Heart right ventricle (tissue), 16 donors: ENCODE data around the gene RUSF1. TPM values are rescaled to one million over a fixed set of nuclear protein-coding genes. Genes with fewer than 3 reads are reported as not detected.

Experiments
- ATAC-seq, 8 donors: fragments of 200-7000 bp; cut with Tn5 transposase; one replicate each; pipeline ENCODE4 v1.9.1; 2020; ENCODE audit warnings: mild to moderate bottlenecking in 8 of 8, moderate library complexity in 8 of 8, moderate number of reproducible peaks in 1 of 8
- DNase-seq, 2 donors: peaks; one replicate each; pipeline ENCODE4 v3.0.0-alpha.2; 2020
- H3K27ac ChIP-seq, 10 donors: fragments of 200-600 bp; sonication (generic) in 2 of 10; one replicate each; pipeline versions ENCODE4 v1.5.0 to v1.8.0; 2020 to 2022; ENCODE audit warnings: mild to moderate bottlenecking in 3 of 10
- H3K27me3 ChIP-seq, 7 donors: fragments of 200-600 bp; one replicate each; pipeline ENCODE4 v1.8.0; 2021 to 2022; ENCODE audit warnings: mild to moderate bottlenecking in 2 of 7
- H3K36me3 ChIP-seq, 9 donors: fragments of 200-600 bp; sonication (generic) in 1 of 9; one replicate each; pipeline versions ENCODE4 v1.5.0 to v1.8.0; 2020 to 2022; ENCODE audit warnings: mild to moderate bottlenecking in 2 of 9
- H3K4me1 ChIP-seq, 9 donors: fragments of 200-600 bp; sonication (generic) in 1 of 9; one replicate each; pipeline versions ENCODE4 v1.5.0 to v1.8.0; 2020 to 2022; ENCODE audit warnings: mild to moderate bottlenecking in 4 of 9
- H3K4me3 ChIP-seq, 10 donors: fragments of 200-600 bp; sonication (generic) in 2 of 10; one replicate each; pipeline versions ENCODE4 v1.5.0 to v1.8.0; 2020 to 2022; ENCODE audit warnings: mild to moderate bottlenecking in 7 of 10, moderate library complexity in 2 of 10
- H3K9me3 ChIP-seq, 11 donors: fragments of 200-600 bp in 10 of 11; sonication (generic) in 2 of 11; one replicate each; pipeline versions ENCODE4 v1.5.0 to v1.8.0; 2013 to 2022; ENCODE audit warnings: mild to moderate bottlenecking in 2 of 11, control low read depth in 1 of 11, moderate library complexity in 1 of 11
- CTCF ChIP-seq, 9 donors: fragments of 200-600 bp; sonication (generic) in 2 of 9; IDR thresholded peaks; one replicate each; pipeline versions ENCODE4 v1.5.0 to v1.8.0; 2021 to 2022; ENCODE audit warnings: antibody characterized with exemption in 9 of 9, mild to moderate bottlenecking in 5 of 9, moderate library complexity in 1 of 9
- WGBS, 2 donors: extraction: QIAGEN DNeasy Blood & Tissue Kit; methylation state at CpG; one replicate each; pipeline ENCODE4 v1.1.7; 2013; ENCODE audit warnings: inconsistent platforms in 1 of 2; 5-methylcytosine and 5-hydroxymethylcytosine counted together
- intact Hi-C, 10 donors: fragments of 100-400 bp; cut with DNase I; formaldehyde crosslinking; loops; one replicate each; pipeline versions ENCODE4 v1.11.1 to v1.14.2; 2022
- polyA plus RNA-seq, 2 donors: library from polyadenylated mRNA; stranded (reverse); fragments of 200-250 nt; gene quantifications; one replicate each; pipeline ENCODE4 v1.2.3, GENCODE V29; 2013
- total RNA-seq, 10 donors: library from RNA; stranded (reverse); fragmentation: NEBNext Ultra II Directional in 3 of 10; extraction: Animal tissue kit (Norgen Biotek cat#: 25700) in 3 of 10; gene quantifications; one replicate each; pipeline versions ENCODE4 v1.2.1 to v1.2.4, GENCODE V29; 2021 to 2023
- donor health status: Arrhythmogenic right ventricular cardiomyopathy.
- donor health status: ischemic (EF 13 %, LVEDD 7.1; RV severe dilation, severe dysfunction).
- donor health status: healthy with polysubstance abuse.
- donor health status: DM: no; HTN: yes; CAD: no.
- donor health status: DM: no; HTN: no; CAD: no.
- donor health status: ischemic (EF 25% LVEDD 6.9; RV normal size, moderate dysfunction).
- donor health status: ischemic (EF 25% LVEDD 5.7; RV mildly dilated, moderate dysfunction).
- donor health status: healthy.
- donor health status: DM: yes; HTN: yes; CAD: no.
- donor health status: Ischemic cardiomyopathy.
- donor health status: ischemic (EF 35%, LVEDD 5.7; RV mildly dilated, moderate dysfunction).
- donor health status: nonischemic (EF 11% LVEDD 7.7; RV severe dilation, severe dysfunction).
- donor health status: DM: yes; HTN: yes; CAD: no.
- donor health status: PGD.
- donor health status: ischemic (EF 29% LVEDD 5.4; RV normal size, mild dysfunction).
- donor health status: nonischemic (EF 23%, LVEDD 6.1; RV moderate dilation, normal function).

Gene RUSF1
- total and polyA plus RNA-seq, 12 donors = 21.9 to 44.4 (median 25.0) TPM

GRCh38 chr16:31465788-31466370, 42.3 kb downstream of the RUSF1 start:
- 92 to 96% methylated on average over 20 of the region's 20 CpGs for WGBS, 2 donors
- intact Hi-C loops = loop anchor here in 2 of 10 donors (10.0 kb wide), 1 partner anchor 409 kb away; the partner anchor contains the start of gene ZNF267 (in 2 of the 2)
- H3K36me3 ChIP-seq = peaks cover 0 to 59% (median 28%) of the 10 kb centered on the region in 9 donors

GRCh38 chr16:31464781-31465260, 43.4 kb downstream of the RUSF1 start:
- Histone ChIP-seq H3K9me3 (no peaks in the 10 kb centered on the region), H3K4me3 (no peak overlapping the region), H3K36me3 (peaks cover 0 to 59% (median 28%) of the 10 kb centered on the region in 9 donors), H3K27ac (no peak overlapping the region), H3K27me3 (no peaks in the 10 kb centered on the region), H3K4me1 (peaks cover 0 to 19% (median 9%) of the 10 kb centered on the region in 9 donors)
- no peak for DNase-seq
- intact Hi-C loops = loop anchor here in 3 of 10 donors (5.0 to 10.0 kb wide), 2 partner anchors 37 to 410 kb away; partner anchors contain the start of gene ZNF267 (in 2 of the 3)
- WGBS, 2 donors = 94 to 97% methylated on average over 17 of the region's 17 CpGs
- no peak for TF ChIP-seq CTCF (IDR thresholded peaks at IDR 0.05)
- no peak for ATAC-seq

More at GRCh38 chr16:31465788-31466370, 42.3 kb downstream of the RUSF1 start:
- no peak for TF ChIP-seq CTCF (IDR thresholded peaks at IDR 0.05)
- Histone ChIP-seq H3K4me1 (peaks cover 0 to 13% (median 2%) of the 10 kb centered on the region in 9 donors), H3K4me3 (no peak overlapping the region), H3K27me3 (peaks cover 0 to under 1% (median 0%) of the 10 kb centered on the region in 7 donors), H3K27ac (no peak overlapping the region), H3K9me3 (no peaks in the 10 kb centered on the region)
- DNase-seq = no peak
- no peak for ATAC-seq

- DNase-seq (no peak), ATAC-seq (no peak)
- Histone ChIP-seq H3K9me3 (no peaks in the 10 kb centered on the region), H3K4me1 (peaks cover 0 to 19% (median 9%) of the 10 kb centered on the region in 9 donors), H3K27me3 (no peaks in the 10 kb centered on the region), H3K36me3 (peaks cover 0 to 59% (median 28%) of the 10 kb centered on the region in 9 donors), H3K4me3 (no peak overlapping the region), H3K27ac (no peak overlapping the region)
- no peak for TF ChIP-seq CTCF (IDR thresholded peaks at IDR 0.05)
- WGBS, 2 donors = 97 to 98% methylated on average over 36 of the region's 36 CpGs
- intact Hi-C loops = loop anchor here in 3 of 10 donors (5.0 to 10.0 kb wide), 2 partner anchors 38 to 410 kb away; partner anchors contain the start of gene ZNF267 (in 2 of the 3)
Measured at GRCh38 chr16:31464348-31464769, 43.8 kb downstream of the RUSF1 start.

- 93 to 96% methylated on average over 35 of the region's 35 CpGs for WGBS, 2 donors
- intact Hi-C loops = loop anchor here in 3 of 10 donors (5.0 to 10.0 kb wide), 2 partner anchors 40 to 413 kb away; partner anchors contain the start of gene ZNF267 (in 2 of the 3)
- H3K27ac ChIP-seq = no peak overlapping the region
- peaks cover 3 to 28% (median 22%) of the 10 kb centered on the region in 9 donors for H3K4me1 ChIP-seq
- ATAC-seq (no peak), DNase-seq (no peak)
- no peaks in the 10 kb centered on the region for H3K9me3 ChIP-seq
- no peak overlapping the region for H3K4me3 ChIP-seq
- no peaks in the 10 kb centered on the region for H3K27me3 ChIP-seq
- TF ChIP-seq CTCF (IDR thresholded peaks at IDR 0.05) = no peak
- peaks cover 0 to 57% (median 28%) of the 10 kb centered on the region in 9 donors for H3K36me3 ChIP-seq
Measured at GRCh38 chr16:31461921-31462804, 46.0 kb downstream of the RUSF1 start.
